OCI-LY1 (cell line): Measurements from ENCODE around the gene P3H2.

Experiments used
- H2AFZ ChIP-seq: fragments of 200-600 bp; sonication (generic), shearing (Covaris generic); 2 replicates; pipeline ENCODE4 v1.6.0; 2014; ENCODE audit warnings: antibody characterized with exemption, mild to moderate bottlenecking, low read length
- H3F3A ChIP-seq: fragments of 200-600 bp; sonication (generic), shearing (Covaris generic); 2 replicates; pipeline ENCODE4 v1.6.0; 2014; ENCODE audit warnings: mild to moderate bottlenecking, antibody characterized with exemption, low read length, moderate library complexity; ENCODE audit not compliant: insufficient read depth
- H3K27ac ChIP-seq: fragments of 200-600 bp; sonication (generic); 2 replicates; pipeline ENCODE4 v1.5.1; 2014; ENCODE audit warnings: low read length, mixed run types, mild to moderate bottlenecking, low read depth; ENCODE audit not compliant: poor library complexity, severe bottlenecking
- H3K27me3 ChIP-seq: fragments of 200-600 bp; sonication (generic); 2 replicates; pipeline ENCODE4 v1.6.0; 2014; ENCODE audit warnings: antibody characterized with exemption, mild to moderate bottlenecking, low read length, moderate library complexity; ENCODE audit not compliant: insufficient read depth
- H3K36me3 ChIP-seq: fragments of 200-600 bp; sonication (generic); 2 replicates; pipeline ENCODE4 v1.6.1; 2014; ENCODE audit warnings: mild to moderate bottlenecking, antibody characterized with exemption, low read length, moderate library complexity, mixed read lengths; ENCODE audit not compliant: insufficient read depth
- H3K4me1 ChIP-seq: fragments of 200-600 bp; sonication (generic); 2 replicates; pipeline ENCODE4 v1.5.1; 2014; ENCODE audit warnings: mild to moderate bottlenecking, low read length, moderate library complexity; ENCODE audit not compliant: insufficient read depth, severe bottlenecking
- H3K4me2 ChIP-seq: fragments of 200-600 bp; sonication (generic), shearing (Covaris generic); 2 replicates; pipeline ENCODE4 v1.6.1; 2014; ENCODE audit warnings: low read length
- H3K4me3 ChIP-seq: fragments of 200-600 bp; sonication (generic); 2 replicates; pipeline ENCODE4 v1.5.1; 2014; ENCODE audit warnings: low read length, low read depth, mild to moderate bottlenecking, mixed read lengths; ENCODE audit not compliant: poor library complexity, severe bottlenecking
- H3K79me2 ChIP-seq: fragments of 200-600 bp; shearing (Covaris generic); 2 replicates; pipeline ENCODE4 v1.6.1; 2016; ENCODE audit warnings: mixed run types, low read length, mixed read lengths; ENCODE audit not compliant: insufficient read depth
- H3K9ac ChIP-seq: fragments of 200-600 bp; sonication (generic), shearing (Covaris generic); 2 replicates; pipeline ENCODE4 v1.6.1; 2014; ENCODE audit warnings: mild to moderate bottlenecking, low read length, mixed read lengths
- H3K9me2 ChIP-seq: fragments of 200-600 bp; sonication (generic), shearing (Covaris generic); 2 replicates; pipeline ENCODE4 v1.6.1; 2014; ENCODE audit warnings: low read depth, mild to moderate bottlenecking, low read length, mixed read lengths
- H3K9me3 ChIP-seq: fragments of 200-600 bp; shearing (Covaris generic); 2 replicates; pipeline ENCODE4 v1.6.1; 2014; ENCODE audit warnings: low read length, mixed read lengths
- H4K20me1 ChIP-seq: fragments of 200-600 bp; sonication (generic), shearing (Covaris generic); 2 replicates; pipeline ENCODE4 v1.6.0; 2016; ENCODE audit warnings: mild to moderate bottlenecking, low read length; ENCODE audit not compliant: insufficient read depth
- EZH2 ChIP-seq: fragments of 200-600 bp; sonication (generic), shearing (Covaris generic); IDR thresholded peaks from 2 replicates; pipeline ENCODE4 v1.8.0; 2017; ENCODE audit warnings: borderline replicate concordance, mixed run types, mild to moderate bottlenecking, antibody characterized with exemption, low read length, moderate library complexity, mixed read lengths
- TF ChIP-seq, protein P1 (sequence below): fragments of 200-600 bp; sonication (generic), shearing (Covaris generic); IDR thresholded peaks from 2 replicates; pipeline ENCODE4 v1.5.1; 2017; ENCODE audit warnings: mild to moderate bottlenecking, antibody characterized with exemption, low read length, moderate library complexity, mixed read lengths

P3H2 gene

DNA sequence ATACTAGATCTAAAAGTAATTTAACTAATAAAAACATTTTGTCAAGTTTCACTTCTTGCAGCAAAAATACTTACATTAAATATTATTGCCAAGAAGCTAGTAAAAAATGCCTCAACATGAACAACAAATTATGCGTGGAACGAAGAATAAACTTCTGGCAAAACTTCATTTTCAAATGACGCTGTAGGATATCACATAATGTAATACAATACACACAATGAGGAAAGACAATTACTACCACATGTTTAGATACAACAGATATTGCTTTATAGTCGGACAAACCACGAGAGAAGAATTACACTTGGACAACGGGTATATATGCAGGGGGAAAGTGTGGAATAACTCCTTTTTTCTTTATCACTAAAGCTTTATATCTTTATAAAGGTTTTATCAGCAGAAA is 21.6 kb downstream of the P3H2 start:
- Histone ChIP-seq H3K9me3 (no peaks in the 10 kb centered on the region), H2AFZ (no peak overlapping the region), H3K79me2 (no peaks in the 10 kb centered on the region), H3K9ac (no peak overlapping the region), H3F3A (no peaks in the 10 kb centered on the region), H3K4me3 (no peak overlapping the region), H3K4me1 (no peaks in the 10 kb centered on the region), H3K27me3 (no peaks in the 10 kb centered on the region), H3K4me2 (no peak overlapping the region), H4K20me1 (no peaks in the 10 kb centered on the region), H3K36me3 (no peaks in the 10 kb centered on the region), H3K9me2 (no peaks in the 10 kb centered on the region), H3K27ac (no peak overlapping the region)
- TF ChIP-seq, protein P1, sequence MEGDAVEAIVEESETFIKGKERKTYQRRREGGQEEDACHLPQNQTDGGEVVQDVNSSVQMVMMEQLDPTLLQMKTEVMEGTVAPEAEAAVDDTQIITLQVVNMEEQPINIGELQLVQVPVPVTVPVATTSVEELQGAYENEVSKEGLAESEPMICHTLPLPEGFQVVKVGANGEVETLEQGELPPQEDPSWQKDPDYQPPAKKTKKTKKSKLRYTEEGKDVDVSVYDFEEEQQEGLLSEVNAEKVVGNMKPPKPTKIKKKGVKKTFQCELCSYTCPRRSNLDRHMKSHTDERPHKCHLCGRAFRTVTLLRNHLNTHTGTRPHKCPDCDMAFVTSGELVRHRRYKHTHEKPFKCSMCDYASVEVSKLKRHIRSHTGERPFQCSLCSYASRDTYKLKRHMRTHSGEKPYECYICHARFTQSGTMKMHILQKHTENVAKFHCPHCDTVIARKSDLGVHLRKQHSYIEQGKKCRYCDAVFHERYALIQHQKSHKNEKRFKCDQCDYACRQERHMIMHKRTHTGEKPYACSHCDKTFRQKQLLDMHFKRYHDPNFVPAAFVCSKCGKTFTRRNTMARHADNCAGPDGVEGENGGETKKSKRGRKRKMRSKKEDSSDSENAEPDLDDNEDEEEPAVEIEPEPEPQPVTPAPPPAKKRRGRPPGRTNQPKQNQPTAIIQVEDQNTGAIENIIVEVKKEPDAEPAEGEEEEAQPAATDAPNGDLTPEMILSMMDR, result no peak
- TF ChIP-seq EZH2, result no peak

DNA sequence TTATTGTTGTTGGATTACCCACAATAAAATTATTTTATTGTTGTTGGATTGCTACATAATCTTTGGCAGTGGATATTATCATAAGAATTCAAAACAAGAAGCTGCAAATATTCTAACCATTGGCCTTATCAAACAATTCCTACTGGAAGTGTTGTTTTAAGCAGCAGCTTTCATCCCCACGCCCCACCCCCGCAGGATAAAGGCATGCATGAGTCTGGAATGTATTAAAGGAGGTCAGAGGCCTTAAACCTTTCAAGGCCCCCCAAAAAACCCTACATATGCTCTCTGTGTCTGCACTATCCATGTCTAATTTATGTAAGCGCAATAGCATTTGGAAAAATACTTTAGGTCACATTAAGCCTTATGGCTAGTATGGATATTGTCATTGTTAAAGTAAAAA is 23.1 kb downstream of the P3H2 start:
- H3K9me3 ChIP-seq, result no peaks in the 10 kb centered on the region
- no peaks in the 10 kb centered on the region for H3K27me3 ChIP-seq
- H3K79me2 ChIP-seq, result no peaks in the 10 kb centered on the region
- H3K9ac ChIP-seq, result no peak overlapping the region
- no peak overlapping the region for H3K4me3 ChIP-seq
- TF ChIP-seq, protein P1, result no peak
- TF ChIP-seq EZH2, result no peak
- no peak overlapping the region for H3K27ac ChIP-seq
- no peak overlapping the region for H3K4me2 ChIP-seq
- H4K20me1 ChIP-seq, result no peaks in the 10 kb centered on the region
- no peak overlapping the region for H2AFZ ChIP-seq
- no peaks in the 10 kb centered on the region for H3K36me3 ChIP-seq
- no peaks in the 10 kb centered on the region for H3K9me2 ChIP-seq
- no peaks in the 10 kb centered on the region for H3K4me1 ChIP-seq
- H3F3A ChIP-seq, result no peaks in the 10 kb centered on the region

DNA sequence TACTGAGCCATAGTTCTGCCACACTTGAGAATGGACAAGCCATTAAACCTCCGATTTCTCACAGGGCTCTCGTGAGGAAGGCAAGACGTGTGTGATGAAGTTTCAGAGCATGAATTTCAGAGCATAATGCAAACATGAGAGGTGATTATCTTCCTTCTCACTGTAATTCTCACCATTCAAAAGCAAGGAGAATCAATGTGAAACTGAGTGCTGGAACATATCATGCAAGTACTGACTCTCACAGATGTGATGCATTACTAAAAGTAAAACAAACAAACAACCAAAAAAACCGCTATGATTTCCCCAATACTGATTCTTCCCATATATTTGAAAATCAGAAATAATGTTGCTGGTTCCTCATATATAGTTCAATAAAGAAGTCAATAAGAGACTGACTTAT is 23.7 kb downstream of the P3H2 start:
- no peak overlapping the region for H3K9ac ChIP-seq
- H3K79me2 ChIP-seq, result no peaks in the 10 kb centered on the region
- H3K27me3 ChIP-seq, result no peaks in the 10 kb centered on the region
- H3K4me3 ChIP-seq, result no peak overlapping the region
- TF ChIP-seq, protein P1, result no peak
- TF ChIP-seq EZH2, result no peak
- no peak overlapping the region for H3K4me2 ChIP-seq
- H3K27ac ChIP-seq, result no peak overlapping the region
- no peaks in the 10 kb centered on the region for H3K9me2 ChIP-seq
- H2AFZ ChIP-seq, result no peak overlapping the region
- no peaks in the 10 kb centered on the region for H3K36me3 ChIP-seq
- H3K4me1 ChIP-seq, result no peaks in the 10 kb centered on the region
- no peaks in the 10 kb centered on the region for H3K9me3 ChIP-seq
- no peaks in the 10 kb centered on the region for H4K20me1 ChIP-seq
- H3F3A ChIP-seq, result no peaks in the 10 kb centered on the region
